Measurements from ENCODE around the gene C11orf16.
"Not testable (repeated sequence)": the region's sequence is repeated elsewhere in the genome, so short reads cannot be mapped to it uniquely, and the experiment has no call there.

DNA sequence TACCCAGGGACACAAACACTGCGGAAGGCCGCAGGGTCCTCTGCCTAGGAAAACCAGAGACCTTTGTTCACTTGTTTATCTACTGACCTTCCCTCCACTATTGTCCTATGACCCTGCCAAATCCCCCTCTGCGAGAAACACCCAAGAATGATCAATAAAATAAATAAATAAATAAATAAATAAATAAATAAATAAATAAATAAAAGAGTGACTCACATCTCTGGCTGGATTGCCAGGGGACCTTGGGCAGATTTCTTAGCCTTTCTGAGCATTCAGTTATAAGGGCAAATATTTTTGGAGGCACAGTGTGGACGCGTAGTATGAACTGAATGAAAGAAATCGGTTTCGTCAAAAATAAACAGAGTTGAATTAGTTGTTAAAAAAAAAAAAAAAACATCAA, 46.6 kb upstream of the C11orf16 start:
- TF ChIP-seq, protein P1, sequence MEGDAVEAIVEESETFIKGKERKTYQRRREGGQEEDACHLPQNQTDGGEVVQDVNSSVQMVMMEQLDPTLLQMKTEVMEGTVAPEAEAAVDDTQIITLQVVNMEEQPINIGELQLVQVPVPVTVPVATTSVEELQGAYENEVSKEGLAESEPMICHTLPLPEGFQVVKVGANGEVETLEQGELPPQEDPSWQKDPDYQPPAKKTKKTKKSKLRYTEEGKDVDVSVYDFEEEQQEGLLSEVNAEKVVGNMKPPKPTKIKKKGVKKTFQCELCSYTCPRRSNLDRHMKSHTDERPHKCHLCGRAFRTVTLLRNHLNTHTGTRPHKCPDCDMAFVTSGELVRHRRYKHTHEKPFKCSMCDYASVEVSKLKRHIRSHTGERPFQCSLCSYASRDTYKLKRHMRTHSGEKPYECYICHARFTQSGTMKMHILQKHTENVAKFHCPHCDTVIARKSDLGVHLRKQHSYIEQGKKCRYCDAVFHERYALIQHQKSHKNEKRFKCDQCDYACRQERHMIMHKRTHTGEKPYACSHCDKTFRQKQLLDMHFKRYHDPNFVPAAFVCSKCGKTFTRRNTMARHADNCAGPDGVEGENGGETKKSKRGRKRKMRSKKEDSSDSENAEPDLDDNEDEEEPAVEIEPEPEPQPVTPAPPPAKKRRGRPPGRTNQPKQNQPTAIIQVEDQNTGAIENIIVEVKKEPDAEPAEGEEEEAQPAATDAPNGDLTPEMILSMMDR (IDR thresholded peaks at IDR 0.05) = not testable (repeated sequence)
- not testable (repeated sequence) for TF ChIP-seq POLR2AphosphoS5 (IDR thresholded peaks at IDR 0.05)
